Epithelial cell of proximal tubule (primary cell): ENCODE data around the gene SDK1. TPM values are rescaled to one million over a fixed set of nuclear protein-coding genes. Genes with fewer than 3 reads are reported as not detected.

Experiments used
- DNase-seq: peaks from one replicate; pipeline ENCODE4 v3.0.0-alpha.2; 2011; ENCODE audit warnings: low read depth
- H3K4me3 ChIP-seq: 2 replicates; pipeline ENCODE4 v1.5.1; 2011; ENCODE audit warnings: low read depth, mild to moderate bottlenecking, low read length
- total RNA-seq: library from RNA; depleted of rRNA; stranded (reverse); fragments of >200 nt; gene quantifications from 2 replicates; pipeline ENCODE4 v1.2.3, GENCODE V29; 2015
- TF ChIP-seq, protein P1 (sequence below): conservative IDR thresholded peaks from 2 replicates; pipeline ENCODE4 v1.5.1; 2012; ENCODE audit warnings: low read depth, mild to moderate bottlenecking, low read length

SDK1 gene
- total RNA-seq, 1 donor from 2014 or later, result 0.75 TPM

DNA sequence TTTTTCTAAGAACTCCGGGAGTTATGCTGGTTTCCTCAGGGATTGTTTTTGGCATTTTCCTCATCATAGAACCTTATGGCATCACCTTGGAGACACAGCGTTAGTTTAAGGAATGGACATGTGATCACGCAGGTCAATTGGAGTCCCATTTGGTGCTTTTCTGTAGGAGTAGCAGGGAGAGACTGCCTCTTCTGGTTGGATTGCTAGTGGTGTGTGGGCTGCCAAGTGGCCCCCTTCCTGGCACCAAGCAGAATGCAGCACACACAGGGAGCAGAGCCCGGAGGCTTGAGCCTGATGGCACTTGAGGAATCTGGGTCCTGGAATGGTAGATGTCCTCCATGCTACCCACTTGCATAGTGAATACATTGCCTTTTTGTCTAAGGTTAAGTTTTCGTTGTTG lies 57.9 kb downstream of the SDK1 start:
- no peak for DNase-seq
- TF ChIP-seq, protein P1, sequence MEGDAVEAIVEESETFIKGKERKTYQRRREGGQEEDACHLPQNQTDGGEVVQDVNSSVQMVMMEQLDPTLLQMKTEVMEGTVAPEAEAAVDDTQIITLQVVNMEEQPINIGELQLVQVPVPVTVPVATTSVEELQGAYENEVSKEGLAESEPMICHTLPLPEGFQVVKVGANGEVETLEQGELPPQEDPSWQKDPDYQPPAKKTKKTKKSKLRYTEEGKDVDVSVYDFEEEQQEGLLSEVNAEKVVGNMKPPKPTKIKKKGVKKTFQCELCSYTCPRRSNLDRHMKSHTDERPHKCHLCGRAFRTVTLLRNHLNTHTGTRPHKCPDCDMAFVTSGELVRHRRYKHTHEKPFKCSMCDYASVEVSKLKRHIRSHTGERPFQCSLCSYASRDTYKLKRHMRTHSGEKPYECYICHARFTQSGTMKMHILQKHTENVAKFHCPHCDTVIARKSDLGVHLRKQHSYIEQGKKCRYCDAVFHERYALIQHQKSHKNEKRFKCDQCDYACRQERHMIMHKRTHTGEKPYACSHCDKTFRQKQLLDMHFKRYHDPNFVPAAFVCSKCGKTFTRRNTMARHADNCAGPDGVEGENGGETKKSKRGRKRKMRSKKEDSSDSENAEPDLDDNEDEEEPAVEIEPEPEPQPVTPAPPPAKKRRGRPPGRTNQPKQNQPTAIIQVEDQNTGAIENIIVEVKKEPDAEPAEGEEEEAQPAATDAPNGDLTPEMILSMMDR, result no peak
- H3K4me3 ChIP-seq, result no peak overlapping the region

DNA sequence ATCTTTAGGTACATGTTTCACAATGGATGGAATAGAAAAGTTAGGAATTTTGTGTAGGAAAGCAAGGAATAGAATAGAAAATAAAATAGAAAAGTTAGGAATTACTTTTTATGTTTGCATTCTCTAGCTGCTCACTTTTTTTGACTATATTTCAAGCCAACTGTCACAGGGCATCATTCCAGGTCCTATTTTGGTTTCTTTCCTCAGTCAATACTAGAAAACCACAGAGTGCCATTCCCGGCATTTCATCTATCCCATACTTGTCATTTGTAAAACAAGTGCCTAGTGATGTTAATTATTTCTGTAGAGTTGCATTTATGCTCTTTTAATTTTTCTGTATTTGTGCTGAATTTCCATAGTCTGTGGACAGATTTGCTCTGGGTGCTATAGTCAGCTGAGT lies 66.2 kb downstream of the SDK1 start:
- TF ChIP-seq, protein P1, result no peak
- no peak for DNase-seq
- H3K4me3 ChIP-seq, result no peak overlapping the region

- H3K4me3 ChIP-seq, result no peak overlapping the region
- TF ChIP-seq, protein P1, result no peak
- no peak for DNase-seq
These were observed 69.2 kb downstream of the SDK1 start for GRCh38 chr7:3370068-3370830.

- TF ChIP-seq, protein P1, result no peak
- H3K4me3 ChIP-seq, result no peak overlapping the region
- no peak for DNase-seq
These were observed 69.9 kb downstream of the SDK1 start for GRCh38 chr7:3370921-3371320.

DNA sequence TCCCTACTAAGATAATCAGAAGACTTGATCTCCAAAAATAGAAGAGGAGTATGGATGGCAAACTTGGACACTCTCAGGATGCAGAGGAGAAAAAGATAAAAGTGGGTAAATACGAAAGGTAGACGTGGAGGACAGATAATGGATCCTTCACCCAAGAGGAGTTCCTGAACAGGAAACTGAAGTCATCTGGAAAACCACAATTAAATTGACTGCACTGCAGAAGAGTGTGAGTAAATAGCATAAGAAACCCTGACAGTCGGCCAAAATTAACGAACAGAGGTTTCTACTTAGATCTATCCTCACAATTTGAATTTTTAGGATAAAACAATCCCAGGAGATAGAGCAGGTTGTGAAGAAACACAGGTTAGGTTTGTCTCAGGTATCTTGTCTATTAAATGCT lies 70.5 kb downstream of the SDK1 start:
- TF ChIP-seq, protein P1, result no peak
- no peak for DNase-seq
- no peak overlapping the region for H3K4me3 ChIP-seq

GRCh38 chr7:3374239-3374638 lies 73.2 kb downstream of the SDK1 start:
- DNase-seq, result no peak
- TF ChIP-seq, protein P1, result no peak
- no peak overlapping the region for H3K4me3 ChIP-seq

GRCh38 chr7:3378390-3379150 lies 77.5 kb downstream of the SDK1 start:
- H3K4me3 ChIP-seq, result no peak overlapping the region
- TF ChIP-seq, protein P1, result no peak
- DNase-seq, result no peak
